Stimulated activated CD4-positive, alpha-beta T cell treated with anti-CD3 and anti-CD28 coated beads, TNF-alpha, amount 100 ng/mL, for 1 hour (primary cell): ENCODE results near the gene APEH.

Experiments used
- DNase-seq, 3 donors: peaks; one replicate each; pipeline ENCODE4 v3.0.0-alpha.2; 2020; ENCODE audit warnings: low read depth in 3 of 3, low spot score in 1 of 3

Gene APEH

DNA sequence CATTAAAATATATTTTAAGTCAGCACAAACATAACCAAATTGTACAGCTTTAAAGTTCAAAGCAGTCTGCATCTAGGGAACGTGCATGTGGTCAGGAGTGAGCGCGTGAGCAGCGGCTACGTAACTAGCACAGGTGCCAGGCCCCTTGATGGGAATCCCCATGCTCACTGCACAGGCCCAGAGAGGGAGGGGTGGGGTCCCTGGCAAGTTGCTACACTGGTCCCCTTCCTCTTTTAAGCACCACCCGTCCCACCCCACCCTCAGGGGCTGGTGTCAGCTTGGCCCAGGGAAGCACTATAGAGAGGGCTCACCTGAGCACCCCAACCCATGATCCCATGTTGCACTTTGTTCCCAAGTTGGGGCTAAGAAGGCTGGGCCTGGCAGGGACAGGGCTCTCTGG is 50.4 kb downstream of the APEH start:
- no peak for DNase-seq

DNA sequence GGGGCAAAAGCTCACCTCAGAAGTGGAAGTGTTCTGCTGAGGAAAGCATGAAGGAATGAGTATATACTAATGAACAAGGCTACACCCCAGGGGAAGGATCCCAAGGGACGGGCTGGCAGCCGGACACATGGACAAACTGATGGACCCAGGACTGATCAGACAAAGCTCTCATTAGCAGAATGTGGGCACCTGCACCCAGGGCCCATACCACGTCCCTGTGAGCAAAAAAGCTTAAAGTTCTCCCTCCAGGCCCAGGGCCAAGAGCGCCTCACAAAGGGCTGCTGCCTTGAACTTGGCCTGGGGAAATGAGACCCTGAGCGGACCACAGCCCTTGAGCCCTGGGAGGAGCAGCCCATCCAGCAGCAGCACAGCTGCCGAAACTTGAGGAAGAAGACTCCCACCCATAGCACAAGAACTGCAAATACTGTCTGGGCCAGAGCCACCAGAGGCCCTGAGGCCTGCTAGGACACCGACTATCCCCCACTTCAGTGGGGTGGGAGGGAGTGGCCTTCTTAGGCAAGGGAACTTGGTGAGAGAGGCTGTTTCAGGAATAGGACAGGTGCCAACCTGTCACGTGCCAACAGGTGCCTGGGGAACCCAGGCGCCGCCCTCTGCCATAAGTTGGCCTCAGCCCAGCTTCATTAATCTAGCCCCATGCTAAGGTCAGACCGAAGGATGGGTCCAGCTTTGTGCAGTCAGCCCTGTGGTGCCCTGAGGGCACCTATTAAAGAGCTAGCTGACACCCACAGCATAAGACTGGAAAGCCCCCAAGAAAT is 51.9 kb downstream of the APEH start:
- no peak for DNase-seq

DNA sequence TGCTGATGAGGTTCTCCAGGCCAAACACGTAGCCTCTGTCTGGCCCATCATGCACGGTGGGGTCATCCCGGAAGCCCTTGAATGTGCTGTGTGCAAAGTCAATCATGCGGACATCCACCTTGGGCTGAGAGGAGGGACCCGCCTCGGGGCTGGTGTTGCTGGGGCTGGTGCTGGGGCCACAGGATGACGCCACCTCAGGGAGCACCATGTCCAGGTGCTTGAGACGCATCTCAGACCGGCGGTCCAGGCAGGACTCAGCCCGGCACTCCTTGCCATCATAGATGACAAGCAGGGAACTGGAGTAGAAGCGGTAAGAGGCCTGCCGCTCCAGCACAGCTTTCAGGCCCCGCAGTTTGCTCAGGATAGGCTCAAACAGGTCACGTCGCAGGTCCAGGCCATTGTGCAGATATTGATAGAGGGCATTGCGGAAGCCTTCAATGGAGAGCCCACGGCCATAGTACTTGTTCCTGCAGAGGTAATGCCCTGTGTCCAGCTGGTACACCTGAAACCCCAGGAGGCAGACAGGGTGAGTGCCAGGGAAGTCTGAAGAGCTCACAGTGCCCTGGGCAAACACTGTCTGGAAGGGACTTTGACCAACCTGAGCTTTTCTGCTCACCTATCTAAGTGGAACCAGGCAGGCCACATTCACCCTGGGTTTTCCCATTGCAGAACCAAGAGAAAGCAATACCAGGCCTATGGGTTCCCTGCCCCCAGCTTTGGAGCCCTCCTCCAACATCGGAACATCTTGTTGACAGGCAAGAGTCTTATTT is 53.2 kb downstream of the APEH start:
- DNase-seq: no peak

DNA sequence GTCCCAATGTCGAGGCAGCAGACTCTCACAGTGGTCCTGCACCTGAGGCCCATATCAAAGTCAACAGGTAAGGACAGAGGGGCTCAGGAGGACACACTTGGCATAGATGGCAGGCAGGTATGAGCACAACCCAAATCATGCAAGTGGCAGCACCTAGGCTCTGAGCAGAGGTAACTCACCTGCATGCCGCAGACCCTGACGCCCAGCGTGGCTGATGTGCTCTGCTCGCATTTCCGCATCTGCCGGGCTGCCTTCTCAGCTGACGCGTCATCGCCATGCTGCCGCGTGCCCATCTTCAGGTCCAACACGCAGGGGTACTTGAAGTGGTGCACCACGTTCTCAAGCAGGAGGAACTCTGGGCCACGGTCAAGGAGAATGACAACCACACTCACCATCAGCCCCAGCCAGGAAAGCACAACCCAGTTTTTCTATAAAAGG is 53.8 kb downstream of the APEH start:
- no peak for DNase-seq

DNA sequence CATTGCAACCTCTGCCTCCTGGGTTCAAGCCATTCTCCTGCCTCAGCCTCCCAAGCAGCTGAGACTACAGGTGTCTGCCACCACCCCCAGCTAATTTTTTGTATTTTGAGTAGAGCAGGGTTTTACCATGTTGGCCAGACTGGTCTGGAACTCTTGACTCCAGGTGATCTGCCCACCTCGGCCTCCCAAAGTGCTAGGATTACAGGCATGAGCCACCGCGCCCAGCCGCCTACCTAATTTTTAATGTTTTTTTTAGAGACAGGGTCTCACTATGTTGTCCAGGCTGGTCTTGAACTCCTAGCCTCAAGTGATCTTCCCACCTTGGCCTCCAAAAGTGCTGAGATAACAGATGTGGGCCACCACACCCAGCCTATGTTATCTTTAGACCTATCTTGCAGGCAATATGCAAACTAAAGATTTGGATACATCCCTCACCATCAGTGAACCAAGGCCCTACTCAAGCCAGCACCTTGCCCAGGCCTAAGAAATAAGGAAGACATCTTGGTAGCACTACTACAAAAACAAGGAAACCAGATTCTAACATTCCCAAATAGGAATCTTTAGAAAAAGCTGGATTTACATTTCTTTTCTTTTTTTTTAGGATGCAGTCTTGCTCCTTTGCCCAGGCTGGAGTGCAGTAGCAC is 55.9 kb downstream of the APEH start:
- DNase-seq: no peak

DNA sequence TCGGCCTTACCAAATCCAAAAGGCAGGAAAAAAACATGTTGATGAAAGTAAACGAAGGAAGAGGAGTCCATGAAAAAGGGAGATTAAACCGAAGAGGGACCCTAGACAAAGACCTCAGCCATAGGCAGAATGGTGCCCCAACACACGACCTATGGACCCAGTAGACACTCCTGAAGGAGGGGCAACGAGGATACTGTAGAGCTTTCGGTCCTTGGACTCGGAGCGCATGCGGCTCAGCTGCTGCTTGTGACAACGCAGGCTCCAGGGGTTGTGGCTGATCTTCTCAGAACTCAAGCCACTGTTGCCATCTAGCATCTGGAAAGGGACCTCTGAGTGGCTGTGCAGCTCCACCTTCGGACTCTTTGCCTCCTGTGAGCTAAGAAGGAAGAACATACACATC is 58.4 kb downstream of the APEH start:
- no peak for DNase-seq

DNA sequence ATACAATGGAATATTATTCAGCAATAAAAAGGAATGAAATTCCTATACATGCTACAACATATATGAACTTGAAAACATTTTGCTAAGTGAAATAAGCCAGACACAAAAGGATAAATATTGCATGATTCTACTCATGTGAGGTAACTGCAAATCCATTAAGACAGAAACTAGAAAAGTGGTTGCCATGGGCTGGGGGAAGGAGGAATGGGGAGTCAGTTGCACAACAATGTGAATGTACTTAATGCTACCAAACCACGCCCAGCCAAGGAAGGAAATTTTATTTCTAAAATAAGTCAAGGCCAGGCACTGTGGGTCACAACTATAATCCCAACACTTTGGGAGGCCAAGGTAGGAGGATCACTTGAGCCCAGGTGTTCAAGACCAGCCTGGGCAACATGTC is 59.4 kb downstream of the APEH start:
- no peak for DNase-seq
